A549 (cell line): ENCODE results near the gene DHPS. TPM values are rescaled to one million over a fixed set of nuclear protein-coding genes. Genes with fewer than 3 reads are reported as not detected.

Experiments used
- ATAC-seq, 2 experiments: fragments of 200-7000 bp in 1 of 2; fragments of >200 bp in 1 of 2; cut with Nextera tagmentation in 1 of 2; cut with Tn5 transposase in 1 of 2; 3 replicates each; pipeline versions ENCODE4 v1.8.0 to v1.9.1; 2018 to 2020; ENCODE audit warnings: mild to moderate bottlenecking in 1 of 2, moderate library complexity in 1 of 2
- CTCF ChIA-PET: fragments of 300-600 bp; sonication (Branson Sonifier 250); formaldehyde crosslinking; extraction: SDS; loops from one replicate; lab custom pipeline; 2021; ENCODE audit warnings: antibody characterized with exemption, inconsistent platforms; lab: Yijun Ruan, JAX
- POLR2A ChIA-PET: fragments of 350-600 bp; formaldehyde crosslinking; extraction: SDS; loops from one replicate; lab custom pipeline; 2021; ENCODE audit warnings: antibody characterized with exemption, inconsistent platforms; lab: Yijun Ruan, JAX
- DNase-seq, 2 experiments: peaks; one replicate each; pipeline versions ENCODE4 v3.0.0 to v3.0.0-alpha.2; 2011 to 2016; ENCODE audit warnings: low read depth in 1 of 2, low spot score in 1 of 2
- FAIRE-seq: peaks from 2 replicates; lab custom pipeline; 2011; peaks lifted over from hg19 to GRCh38; lab: Jason Lieb, UNC
- H3K27ac ChIP-seq, 2 experiments: fragments of >200 bp; sonication (Bioruptor Twin); formaldehyde crosslinking; 3 replicates each; pipeline ENCODE4 v1.5.1; 2016 to 2017
- H3K4me1 ChIP-seq: fragments of >200 bp; sonication (Bioruptor Twin); formaldehyde crosslinking; 3 replicates; pipeline ENCODE4 v1.6.1; 2016
- H3K4me2 ChIP-seq: fragments of >200 bp; sonication (Bioruptor Twin); formaldehyde crosslinking; 3 replicates; pipeline ENCODE4 v1.6.1; 2016
- H3K4me3 ChIP-seq: fragments of >200 bp; sonication (Bioruptor Twin); formaldehyde crosslinking; 3 replicates; pipeline ENCODE4 v1.5.1; 2016
- H3K9me3 ChIP-seq: fragments of >200 bp; sonication (Bioruptor Twin); formaldehyde crosslinking; 3 replicates; pipeline ENCODE4 v1.6.1; 2016
- BHLHE40 ChIP-seq: IDR thresholded peaks from 2 replicates; pipeline ENCODE4 v1.6.1; 2012; ENCODE audit warnings: low read depth, low read length, inconsistent platforms
- CBX8 ChIP-seq: fragments of 200-600 bp; sonication (generic); IDR thresholded peaks from 2 replicates; pipeline ENCODE4 v1.6.1; 2016
- CEBPB ChIP-seq, 2 experiments: fragments of >200 bp in 1 of 2; sonication (Bioruptor Twin) in 1 of 2; formaldehyde crosslinking in 1 of 2; IDR thresholded peaks; 2 replicates each; pipeline ENCODE4 v1.6.1; 2012 to 2016
- CHD2 ChIP-seq: fragments of 150-350 bp; IDR thresholded peaks from 2 replicates; pipeline ENCODE4 v1.6.1; 2014; ENCODE audit warnings: low read length; ENCODE audit not compliant: partially characterized antibody
- ESRRA ChIP-seq: fragments of 150-350 bp; IDR thresholded peaks from 2 replicates; pipeline ENCODE4 v1.6.1; 2014; ENCODE audit warnings: mild to moderate bottlenecking, low read length, borderline replicate concordance
- HDAC2 ChIP-seq: fragments of 200-600 bp; sonication (generic); IDR thresholded peaks from 2 replicates; pipeline ENCODE4 v1.6.1; 2016
- HEYL ChIP-seq: fragments of 250-450 bp; sonication (Bioruptor Pico); IDR thresholded peaks from 2 replicates; pipeline ENCODE4 v1.8.0; 2021; ENCODE audit warnings: mild to moderate bottlenecking, moderate library complexity
- HOXA7 ChIP-seq: fragments of 250-450 bp; sonication (Bioruptor Pico); IDR thresholded peaks from 2 replicates; pipeline ENCODE4 v1.5.0; 2020; ENCODE audit warnings: mild to moderate bottlenecking, moderate library complexity
- HOXB13 ChIP-seq: fragments of 250-450 bp; sonication (Bioruptor Pico); IDR thresholded peaks from 2 replicates; pipeline ENCODE4 v1.5.0; 2020; ENCODE audit warnings: low read depth, mild to moderate bottlenecking, moderate library complexity
- JUNB ChIP-seq: fragments of >200 bp; sonication (Bioruptor Twin); formaldehyde crosslinking; IDR thresholded peaks from 2 replicates; pipeline ENCODE4 v1.6.1; 2016
- KDM1A ChIP-seq: fragments of 200-600 bp; sonication (generic); IDR thresholded peaks from 2 replicates; pipeline ENCODE4 v1.6.1; 2016; ENCODE audit warnings: low read depth, mild to moderate bottlenecking
- KDM5A ChIP-seq: fragments of 200-600 bp; sonication (generic); IDR thresholded peaks from 2 replicates; pipeline ENCODE4 v1.6.1; 2016; ENCODE audit warnings: antibody characterized with exemption, mild to moderate bottlenecking
- MAZ ChIP-seq: fragments of 150-350 bp; IDR thresholded peaks from 2 replicates; pipeline ENCODE4 v1.6.1; 2014; ENCODE audit warnings: antibody characterized with exemption, low read depth, low read length, borderline replicate concordance
- NFE2L2 ChIP-seq: fragments of 150-350 bp; conservative IDR thresholded peaks from 2 replicates; pipeline ENCODE4 v1.6.1; 2014; ENCODE audit warnings: low read length
- NR3C1 ChIP-seq: fragments of >200 bp; sonication (Bioruptor Twin); formaldehyde crosslinking; IDR thresholded peaks from 3 replicates; pipeline ENCODE4 v1.6.1; 2017
- PHF8 ChIP-seq: fragments of 200-600 bp; sonication (generic); IDR thresholded peaks from 2 replicates; pipeline ENCODE4 v1.6.1; 2016; ENCODE audit warnings: low read depth, mild to moderate bottlenecking, antibody characterized with exemption, moderate library complexity, borderline replicate concordance
- POLR2A ChIP-seq: IDR thresholded peaks from 2 replicates; pipeline ENCODE4 v1.6.1; 2012; ENCODE audit warnings: mild to moderate bottlenecking, low read length
- RAD21 ChIP-seq, 2 experiments: fragments of >200 bp in 1 of 2; sonication (Bioruptor Twin) in 1 of 2; formaldehyde crosslinking in 1 of 2; IDR thresholded peaks in 1 of 2; conservative IDR thresholded peaks in 1 of 2; 2 replicates in 1 of 2; 3 replicates in 1 of 2; pipeline ENCODE4 v1.6.1; 2012 to 2018; ENCODE audit warnings: inconsistent platforms in 1 of 2
- RNF2 ChIP-seq: fragments of 200-600 bp; sonication (generic); IDR thresholded peaks from 2 replicates; pipeline ENCODE4 v1.6.1; 2016; ENCODE audit warnings: low read depth, mild to moderate bottlenecking, antibody characterized with exemption, moderate library complexity, borderline replicate concordance
- SREBF2 ChIP-seq: fragments of 450-650 bp; IDR thresholded peaks from 2 replicates; pipeline ENCODE4 v1.6.1; 2014; ENCODE audit warnings: mild to moderate bottlenecking, moderate library complexity
- TFCP2L1 ChIP-seq: fragments of 250-450 bp; sonication (Bioruptor Pico); IDR thresholded peaks from 2 replicates; pipeline ENCODE4 v1.5.0; 2021; ENCODE audit warnings: mild to moderate bottlenecking
- ZFP36 ChIP-seq: fragments of 450-650 bp; IDR thresholded peaks from 2 replicates; pipeline ENCODE4 v1.6.1; 2014; ENCODE audit warnings: borderline replicate concordance; ENCODE audit not compliant: partially characterized antibody
- ZSCAN20 ChIP-seq: fragments of 250-450 bp; sonication (Bioruptor Pico); IDR thresholded peaks from 2 replicates; pipeline ENCODE4 v1.8.0; 2022; ENCODE audit warnings: mild to moderate bottlenecking, moderate library complexity
- WGBS: methylation state at CpG from one replicate; pipeline ENCODE4 v1.1.6; 2017; ENCODE audit errors: missing lambda C conversion rate; 5-methylcytosine and 5-hydroxymethylcytosine counted together
- polyA plus RNA-seq, 4 experiments: library from polyadenylated mRNA; depleted of rRNA in 3 of 4; stranded (reverse); fragments of >200 nt; fragmentation: RNase III in 1 of 4; extraction: RNeasy Plus Mini Kit Qiagen cat#74134 plus additional on column Dnase treatment in 1 of 4; gene quantifications; 2 replicates in 3 of 4; 3 replicates in 1 of 4; pipeline ENCODE4 v1.2.3, GENCODE V29; 2011 to 2017
- TF ChIP-seq, protein P1 (sequence below): fragments of >200 bp; sonication (Bioruptor Twin); formaldehyde crosslinking; IDR thresholded peaks from 3 replicates; pipeline ENCODE4 v1.6.1; 2016
- TF ChIP-seq, protein P2 (sequence below): fragments of 450-650 bp; IDR thresholded peaks from 2 replicates; pipeline ENCODE4 v1.6.1; 2014; ENCODE audit warnings: antibody characterized with exemption
- TF ChIP-seq, protein P3 (sequence below): fragments of >200 bp; sonication (Bioruptor Twin); formaldehyde crosslinking; IDR thresholded peaks from 2 replicates; pipeline ENCODE4 v1.6.1; 2016
- TF ChIP-seq, protein P4 (sequence below): fragments of 250-450 bp; sonication (Bioruptor Pico); IDR thresholded peaks from 2 replicates; pipeline ENCODE4 v1.5.0; 2021; ENCODE audit warnings: mild to moderate bottlenecking, moderate library complexity, borderline replicate concordance

DHPS gene
- polyA plus RNA-seq, 2 of the 4 experiments (the other 2 are of a cell fraction), result 57.8 to 71.9 TPM

DNA sequence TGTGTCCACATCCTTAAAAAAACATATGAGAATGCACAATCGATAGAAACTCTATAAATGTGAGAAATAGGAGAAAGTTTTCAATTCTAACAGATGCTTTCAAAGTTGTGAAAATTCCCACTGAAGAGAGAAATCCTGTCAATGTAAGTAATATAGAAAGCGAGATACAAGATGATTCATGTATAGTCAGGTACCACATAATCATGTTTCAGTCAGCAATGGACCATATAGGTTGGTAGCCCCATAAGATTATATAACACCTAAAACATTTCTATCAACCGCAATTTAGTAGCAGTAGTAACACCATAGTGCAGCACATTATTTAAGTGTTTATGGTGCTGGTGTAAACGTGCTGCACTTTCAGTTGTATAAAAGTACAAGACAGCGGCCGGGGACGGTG lies 52.5 kb downstream of the DHPS start:
- ATAC-seq, result no peak
- FAIRE-seq, result no peak
- ChIA-PET POLR2A (interaction anchor here (0.7 kb wide), 1 partner anchor 854 kb away, joined by 6 read pairs; no protein-coding TSS in a partner anchor), CTCF (no interaction called here)
- H3K4me1 ChIP-seq, result no peaks in the 10 kb centered on the region
- H3K9me3 ChIP-seq, result peaks cover 96% of the 10 kb centered on the region
- 93% methylated on average over 7 of the region's 7 CpGs for WGBS
- TF ChIP-seq HEYL (CRISPR knock-in tag) (no peak), ZSCAN20 (no peak), TFCP2L1 (CRISPR knock-in tag) (no peak), MAZ (no peak), ESRRA (no peak), NFE2L2 (no peak), HOXA7 (CRISPR knock-in tag) (no peak), KDM5A (no peak), CBX8 (no peak), NR3C1 (no peak), PHF8 (no peak), JUNB (no peak)
- TF ChIP-seq, protein P1, sequence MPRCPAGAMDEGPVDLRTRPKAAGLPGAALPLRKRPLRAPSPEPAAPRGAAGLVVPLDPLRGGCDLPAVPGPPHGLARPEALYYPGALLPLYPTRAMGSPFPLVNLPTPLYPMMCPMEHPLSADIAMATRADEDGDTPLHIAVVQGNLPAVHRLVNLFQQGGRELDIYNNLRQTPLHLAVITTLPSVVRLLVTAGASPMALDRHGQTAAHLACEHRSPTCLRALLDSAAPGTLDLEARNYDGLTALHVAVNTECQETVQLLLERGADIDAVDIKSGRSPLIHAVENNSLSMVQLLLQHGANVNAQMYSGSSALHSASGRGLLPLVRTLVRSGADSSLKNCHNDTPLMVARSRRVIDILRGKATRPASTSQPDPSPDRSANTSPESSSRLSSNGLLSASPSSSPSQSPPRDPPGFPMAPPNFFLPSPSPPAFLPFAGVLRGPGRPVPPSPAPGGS, result no peak
- TF ChIP-seq, protein P2, sequence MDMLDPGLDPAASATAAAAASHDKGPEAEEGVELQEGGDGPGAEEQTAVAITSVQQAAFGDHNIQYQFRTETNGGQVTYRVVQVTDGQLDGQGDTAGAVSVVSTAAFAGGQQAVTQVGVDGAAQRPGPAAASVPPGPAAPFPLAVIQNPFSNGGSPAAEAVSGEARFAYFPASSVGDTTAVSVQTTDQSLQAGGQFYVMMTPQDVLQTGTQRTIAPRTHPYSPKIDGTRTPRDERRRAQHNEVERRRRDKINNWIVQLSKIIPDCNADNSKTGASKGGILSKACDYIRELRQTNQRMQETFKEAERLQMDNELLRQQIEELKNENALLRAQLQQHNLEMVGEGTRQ, result no peak
- no peak for DNase-seq
- H3K27ac ChIP-seq, result no peak overlapping the region
- H3K4me3 ChIP-seq, result no peak overlapping the region
- no peak overlapping the region for H3K4me2 ChIP-seq

DNA sequence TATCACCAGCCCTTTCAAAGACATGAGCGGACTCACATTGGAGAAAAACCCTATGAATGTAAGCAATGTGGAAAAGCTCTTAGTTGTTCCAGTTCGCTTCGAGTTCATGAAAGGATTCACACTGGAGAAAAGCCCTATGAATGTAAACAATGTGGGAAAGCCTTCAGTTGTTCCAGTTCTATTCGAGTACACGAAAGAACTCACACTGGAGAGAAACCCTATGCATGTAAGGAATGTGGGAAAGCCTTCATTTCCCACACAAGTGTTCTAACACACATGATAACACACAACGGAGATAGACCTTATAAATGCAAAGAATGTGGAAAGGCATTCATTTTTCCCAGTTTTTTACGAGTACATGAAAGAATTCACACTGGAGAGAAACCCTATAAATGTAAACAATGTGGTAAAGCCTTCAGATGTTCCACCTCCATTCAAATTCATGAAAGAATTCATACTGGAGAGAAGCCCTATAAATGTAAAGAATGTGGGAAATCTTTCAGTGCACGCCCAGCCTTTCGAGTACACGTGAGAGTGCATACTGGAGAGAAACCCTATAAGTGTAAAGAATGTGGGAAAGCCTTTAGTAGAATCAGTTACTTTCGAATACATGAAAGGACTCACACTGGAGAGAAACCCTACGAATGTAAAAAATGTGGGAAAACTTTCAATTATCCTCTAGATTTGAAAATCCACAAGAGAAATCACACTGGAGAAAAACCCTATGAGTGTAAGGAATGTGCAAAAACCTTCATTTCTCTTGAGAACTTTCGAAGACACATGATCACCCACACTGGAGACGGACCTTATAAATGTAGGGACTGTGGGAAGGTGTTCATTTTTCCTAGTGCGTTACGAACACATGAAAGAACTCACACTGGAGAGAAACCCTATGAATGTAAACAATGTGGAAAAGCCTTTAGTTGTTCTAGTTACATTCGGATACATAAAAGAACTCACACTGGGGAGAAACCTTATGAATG lies 53.3 kb downstream of the DHPS start:
- ChIA-PET CTCF (no interaction called here), POLR2A (no interaction called here)
- H3K27ac ChIP-seq, result no peak overlapping the region
- WGBS, result 95% methylated on average over 17 of the region's 17 CpGs
- no peak for FAIRE-seq
- H3K4me3 ChIP-seq, result no peak overlapping the region
- peaks cover 95% of the 10 kb centered on the region for H3K9me3 ChIP-seq
- H3K4me1 ChIP-seq, result no peaks in the 10 kb centered on the region
- no peak for ATAC-seq
- H3K4me2 ChIP-seq, result no peak overlapping the region
- peak in 1 of 2 experiments; percentile 56 for DNase-seq
- TF ChIP-seq KDM1A (peak; percentile 72; the same call in 1 of the 2 replicates), POLR2A (no peak), RNF2 (no peak)
- TF ChIP-seq, all 56 proteins: peak for 1

DNA sequence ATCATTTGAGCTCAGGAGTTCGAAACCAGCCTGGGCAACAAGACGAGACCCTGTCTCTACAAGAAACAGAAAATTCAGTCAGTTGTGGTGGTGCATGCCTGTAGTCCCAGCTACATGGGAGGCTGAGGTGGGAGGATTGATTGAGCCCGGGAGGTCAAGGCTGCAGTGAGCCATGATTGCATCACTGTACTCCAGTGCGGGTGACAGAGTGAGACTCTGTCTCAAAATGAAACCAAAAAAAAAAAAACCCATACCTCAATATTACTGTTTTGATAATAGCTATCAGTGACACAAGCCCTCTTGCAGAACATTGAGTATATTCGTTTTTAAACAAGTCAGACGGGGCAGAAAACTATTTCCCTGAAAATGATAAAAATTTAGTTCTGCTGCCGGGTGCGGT lies 54.7 kb downstream of the DHPS start:
- Histone ChIP-seq H3K4me3 (no peak overlapping the region), H3K9me3 (peaks cover 92% of the 10 kb centered on the region), H3K4me2 (no peak overlapping the region), H3K4me1 (no peaks in the 10 kb centered on the region), H3K27ac (no peak overlapping the region)
- CTCF ChIA-PET, result no interaction called here
- no peak for FAIRE-seq
- POLR2A ChIA-PET, result no interaction called here
- 83% methylated on average over 8 of the region's 8 CpGs for WGBS
- ATAC-seq, result no peak
- DNase-seq, result no peak
- no peak for TF ChIP-seq HOXB13 (CRISPR knock-in tag)
- TF ChIP-seq RAD21 (conservative IDR thresholded peaks at IDR 0.05 in 1 of 2, IDR thresholded peaks at IDR 0.05 in 1 of 2), result no peak
- no peak for TF ChIP-seq SREBF2
- no peak for TF ChIP-seq HDAC2
- no peak for TF ChIP-seq BHLHE40
- no peak for TF ChIP-seq RNF2
- TF ChIP-seq ZFP36, result no peak
- no peak for TF ChIP-seq POLR2A
- no peak for TF ChIP-seq KDM1A
- TF ChIP-seq, protein P3, sequence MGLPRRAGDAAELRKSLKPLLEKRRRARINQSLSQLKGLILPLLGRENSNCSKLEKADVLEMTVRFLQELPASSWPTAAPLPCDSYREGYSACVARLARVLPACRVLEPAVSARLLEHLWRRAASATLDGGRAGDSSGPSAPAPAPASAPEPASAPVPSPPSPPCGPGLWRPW, result no peak
- no peak for TF ChIP-seq CHD2
- no peak for TF ChIP-seq MAZ
- TF ChIP-seq HEYL (CRISPR knock-in tag), result no peak
- TF ChIP-seq CEBPB (IDR thresholded peaks at IDR 0.05), result no peak
- TF ChIP-seq, protein P4, sequence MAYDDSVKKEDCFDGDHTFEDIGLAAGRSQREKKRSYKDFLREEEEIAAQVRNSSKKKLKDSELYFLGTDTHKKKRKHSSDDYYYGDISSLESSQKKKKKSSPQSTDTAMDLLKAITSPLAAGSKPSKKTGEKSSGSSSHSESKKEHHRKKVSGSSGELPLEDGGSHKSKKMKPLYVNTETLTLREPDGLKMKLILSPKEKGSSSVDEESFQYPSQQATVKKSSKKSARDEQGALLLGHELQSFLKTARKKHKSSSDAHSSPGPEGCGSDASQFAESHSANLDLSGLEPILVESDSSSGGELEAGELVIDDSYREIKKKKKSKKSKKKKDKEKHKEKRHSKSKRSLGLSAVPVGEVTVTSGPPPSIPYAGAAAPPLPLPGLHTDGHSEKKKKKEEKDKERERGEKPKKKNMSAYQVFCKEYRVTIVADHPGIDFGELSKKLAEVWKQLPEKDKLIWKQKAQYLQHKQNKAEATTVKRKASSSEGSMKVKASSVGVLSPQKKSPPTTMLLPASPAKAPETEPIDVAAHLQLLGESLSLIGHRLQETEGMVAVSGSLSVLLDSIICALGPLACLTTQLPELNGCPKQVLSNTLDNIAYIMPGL (CRISPR knock-in tag), result no peak
- TF ChIP-seq KDM5A, result no peak
- TF ChIP-seq, protein P2, result no peak
